BE2C (cell line): ENCODE data around the gene CRADD.

Experiments
- DNase-seq: peaks from one replicate; pipeline ENCODE4 v3.0.0-alpha.2; 2020
- H3K27me3 ChIP-seq: fragments of 250-450 bp; sonication (Bioruptor Pico); 2 replicates; pipeline ENCODE4 v1.5.1; 2020; ENCODE audit warnings: mild to moderate bottlenecking
- H3K36me3 ChIP-seq: fragments of 250-450 bp; sonication (Bioruptor Pico); 2 replicates; pipeline ENCODE4 v1.5.1; 2020; ENCODE audit warnings: mild to moderate bottlenecking
- H3K4me1 ChIP-seq: fragments of 250-450 bp; sonication (Bioruptor Pico); 2 replicates; pipeline ENCODE4 v1.5.1; 2020
- H3K4me3 ChIP-seq: 2 replicates; pipeline ENCODE4 v1.5.1; 2011; ENCODE audit warnings: low read depth, low read length
- H3K9me3 ChIP-seq: fragments of 250-450 bp; sonication (Bioruptor Pico); 2 replicates; pipeline ENCODE4 v1.5.1; 2020
- CTCF ChIP-seq: IDR thresholded peaks from 2 replicates; pipeline ENCODE4 v1.5.1; 2012; ENCODE audit warnings: mild to moderate bottlenecking, low read depth, low read length

Gene CRADD

GRCh38 chr12:93915411-93915810 is 238.2 kb downstream of the CRADD start:
- Histone ChIP-seq H3K27me3 (no peaks in the 10 kb centered on the region), H3K4me3 (no peak overlapping the region), H3K9me3 (no peaks in the 10 kb centered on the region), H3K36me3 (no peaks in the 10 kb centered on the region), H3K4me1 (no peaks in the 10 kb centered on the region)
- TF ChIP-seq CTCF: no peak
- DNase-seq: no peak

GRCh38 chr12:93916402-93916801 is 239.2 kb downstream of the CRADD start:
- H3K4me3 ChIP-seq: no peak overlapping the region
- no peaks in the 10 kb centered on the region for H3K27me3 ChIP-seq
- H3K36me3 ChIP-seq: no peaks in the 10 kb centered on the region
- TF ChIP-seq CTCF: no peak
- H3K4me1 ChIP-seq: no peaks in the 10 kb centered on the region
- H3K9me3 ChIP-seq: no peaks in the 10 kb centered on the region
- no peak for DNase-seq

- Histone ChIP-seq H3K4me1 (no peaks in the 10 kb centered on the region), H3K27me3 (no peaks in the 10 kb centered on the region), H3K36me3 (no peaks in the 10 kb centered on the region), H3K9me3 (no peaks in the 10 kb centered on the region; the same call in 1 of the 2 replicates), H3K4me3 (no peak overlapping the region)
- DNase-seq: no peak
- TF ChIP-seq CTCF: no peak
Measured at GRCh38 chr12:93918262-93918661, 241.1 kb downstream of the CRADD start.

GRCh38 chr12:93918900-93919299 is 241.7 kb downstream of the CRADD start:
- H3K4me1 ChIP-seq: no peaks in the 10 kb centered on the region
- TF ChIP-seq CTCF: no peak
- no peak for DNase-seq
- no peaks in the 10 kb centered on the region; the same call in 1 of the 2 replicates for H3K9me3 ChIP-seq
- H3K36me3 ChIP-seq: no peaks in the 10 kb centered on the region
- no peak overlapping the region for H3K4me3 ChIP-seq
- H3K27me3 ChIP-seq: no peaks in the 10 kb centered on the region

- Histone ChIP-seq H3K9me3 (no peaks in the 10 kb centered on the region; the same call in 1 of the 2 replicates), H3K27me3 (no peaks in the 10 kb centered on the region), H3K4me3 (no peak overlapping the region), H3K4me1 (no peaks in the 10 kb centered on the region), H3K36me3 (no peaks in the 10 kb centered on the region)
- TF ChIP-seq CTCF: no peak
- DNase-seq: no peak
Measured at GRCh38 chr12:93921521-93921920, 244.3 kb downstream of the CRADD start.

- H3K36me3 ChIP-seq: no peaks in the 10 kb centered on the region
- H3K4me1 ChIP-seq: no peaks in the 10 kb centered on the region
- no peaks in the 10 kb centered on the region for H3K27me3 ChIP-seq
- no peaks in the 10 kb centered on the region; the same call in none of the 2 replicates for H3K9me3 ChIP-seq
- no peak for TF ChIP-seq CTCF
- no peak for DNase-seq
- H3K4me3 ChIP-seq: no peak overlapping the region
Measured at GRCh38 chr12:93922583-93923006, 245.4 kb downstream of the CRADD start.
